GOT3 (cell line): ENCODE results near the gene HAND2.

Experiments used
- DNase-seq: peaks from one replicate; lab custom pipeline; 2025; ENCODE audit warnings: mixed read lengths; lab: John Stamatoyannopoulos, UW

HAND2 gene

DNA sequence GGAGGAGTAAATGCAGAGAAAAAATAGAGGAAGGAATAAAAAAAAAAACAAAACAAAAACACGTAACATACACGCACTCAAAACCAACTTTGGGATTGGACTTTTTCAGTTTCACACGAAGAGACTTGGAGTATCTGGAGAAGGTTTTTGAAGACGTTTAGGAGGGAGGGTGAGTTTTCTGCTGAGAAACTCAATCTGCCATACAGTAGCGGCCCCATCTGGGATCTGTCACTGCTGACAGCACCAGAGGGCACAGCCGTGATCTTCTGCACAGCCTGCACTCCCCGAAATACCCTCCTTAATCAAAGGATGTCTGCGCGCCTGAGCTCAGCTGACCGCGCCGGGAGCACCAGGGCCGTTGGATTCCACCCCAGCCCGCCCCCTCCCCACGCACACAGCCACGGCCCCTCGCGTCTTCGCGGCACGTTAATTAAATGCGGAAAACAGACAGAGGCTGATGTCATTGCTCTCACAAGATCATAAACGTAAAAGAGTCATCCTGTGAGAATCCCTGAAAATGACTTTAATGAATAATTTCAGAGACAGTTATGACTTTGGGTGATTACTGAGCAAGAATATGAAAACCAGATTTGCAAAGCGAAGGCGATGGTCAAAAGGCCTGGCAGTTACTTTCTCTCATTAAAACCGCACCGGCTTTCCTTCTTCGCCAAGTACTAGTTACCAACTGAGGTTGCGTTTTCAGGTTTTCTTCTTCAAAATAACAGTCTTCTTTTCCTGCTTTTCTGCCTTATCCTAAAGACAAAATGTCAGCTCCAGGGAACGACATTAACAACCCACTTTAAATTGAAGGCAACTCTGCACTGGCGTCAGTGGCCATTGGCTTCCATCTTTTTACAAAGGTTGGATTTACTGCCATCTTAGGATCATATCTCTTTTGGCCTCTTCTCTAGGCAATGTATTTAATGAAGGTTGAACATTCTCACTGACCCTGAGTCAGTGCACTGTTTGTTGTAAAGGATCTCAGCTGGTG is 10.6 kb downstream of the HAND2 start:
- no peak for DNase-seq

DNA sequence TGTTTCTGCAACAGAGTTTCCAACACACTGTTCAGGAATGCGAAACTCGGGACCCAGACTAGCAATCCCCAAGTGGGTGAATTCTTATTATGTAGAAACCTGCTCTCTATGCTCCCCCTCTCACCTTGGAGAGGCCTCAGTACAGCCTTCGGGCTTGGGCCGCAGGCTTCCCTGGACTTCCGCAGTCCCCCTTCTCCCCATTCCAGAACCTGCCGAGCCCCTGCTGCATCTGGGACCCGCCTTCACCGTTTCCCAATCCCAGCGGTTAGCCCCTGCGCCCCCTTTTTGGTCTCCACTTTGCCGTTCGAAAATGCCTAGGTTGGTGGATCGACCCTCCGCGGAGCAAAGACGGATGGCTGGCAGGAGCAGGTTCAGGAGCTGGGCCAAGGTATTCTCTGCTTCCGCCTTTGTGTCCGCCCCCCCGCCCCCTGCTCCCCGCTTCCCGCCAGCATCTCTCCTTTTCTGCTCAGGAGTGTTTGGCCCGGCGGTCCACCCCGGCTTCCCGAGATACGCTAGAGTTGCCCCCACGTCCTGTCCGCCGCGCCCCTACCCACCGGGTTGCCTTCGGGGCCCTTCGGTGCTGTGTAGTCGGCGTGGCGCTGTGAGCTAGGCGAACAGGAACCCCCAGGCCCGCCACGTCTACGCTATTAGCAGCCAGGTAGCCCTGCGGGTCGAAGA is 11.5 kb downstream of the HAND2 start:
- no peak for DNase-seq

DNA sequence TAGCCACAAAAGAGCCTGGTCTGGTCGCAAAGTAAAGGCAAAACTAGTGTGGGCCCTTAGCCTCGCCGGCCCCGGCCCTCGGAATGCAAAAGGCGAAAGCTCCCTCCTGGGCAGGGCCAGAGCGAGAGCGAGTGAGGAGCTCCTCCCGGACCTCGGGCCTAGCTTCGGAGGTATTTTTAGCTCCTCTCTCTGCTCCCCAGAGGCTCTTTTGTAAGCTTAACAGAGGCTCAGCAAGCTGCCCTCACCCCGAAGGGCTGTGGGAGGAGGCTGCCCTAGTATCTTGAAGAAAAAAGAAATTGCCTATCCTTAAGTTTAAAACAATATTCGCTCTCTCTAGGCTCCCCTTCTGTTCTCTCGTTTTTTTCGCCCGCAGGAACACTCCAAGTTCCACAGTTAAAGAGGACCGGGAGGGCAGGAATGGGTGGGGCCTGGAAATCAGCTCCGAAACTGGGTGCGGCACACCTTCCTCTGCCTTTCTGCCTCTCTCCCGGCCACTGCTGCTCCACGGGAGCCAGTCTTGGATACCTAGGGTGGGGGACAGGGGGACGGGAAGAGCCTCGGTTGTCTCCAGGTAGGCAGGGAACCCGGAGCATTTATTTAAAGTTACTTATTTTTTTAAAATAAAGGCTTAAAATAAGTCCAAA is 12.1 kb downstream of the HAND2 start:
- no peak for DNase-seq

DNA sequence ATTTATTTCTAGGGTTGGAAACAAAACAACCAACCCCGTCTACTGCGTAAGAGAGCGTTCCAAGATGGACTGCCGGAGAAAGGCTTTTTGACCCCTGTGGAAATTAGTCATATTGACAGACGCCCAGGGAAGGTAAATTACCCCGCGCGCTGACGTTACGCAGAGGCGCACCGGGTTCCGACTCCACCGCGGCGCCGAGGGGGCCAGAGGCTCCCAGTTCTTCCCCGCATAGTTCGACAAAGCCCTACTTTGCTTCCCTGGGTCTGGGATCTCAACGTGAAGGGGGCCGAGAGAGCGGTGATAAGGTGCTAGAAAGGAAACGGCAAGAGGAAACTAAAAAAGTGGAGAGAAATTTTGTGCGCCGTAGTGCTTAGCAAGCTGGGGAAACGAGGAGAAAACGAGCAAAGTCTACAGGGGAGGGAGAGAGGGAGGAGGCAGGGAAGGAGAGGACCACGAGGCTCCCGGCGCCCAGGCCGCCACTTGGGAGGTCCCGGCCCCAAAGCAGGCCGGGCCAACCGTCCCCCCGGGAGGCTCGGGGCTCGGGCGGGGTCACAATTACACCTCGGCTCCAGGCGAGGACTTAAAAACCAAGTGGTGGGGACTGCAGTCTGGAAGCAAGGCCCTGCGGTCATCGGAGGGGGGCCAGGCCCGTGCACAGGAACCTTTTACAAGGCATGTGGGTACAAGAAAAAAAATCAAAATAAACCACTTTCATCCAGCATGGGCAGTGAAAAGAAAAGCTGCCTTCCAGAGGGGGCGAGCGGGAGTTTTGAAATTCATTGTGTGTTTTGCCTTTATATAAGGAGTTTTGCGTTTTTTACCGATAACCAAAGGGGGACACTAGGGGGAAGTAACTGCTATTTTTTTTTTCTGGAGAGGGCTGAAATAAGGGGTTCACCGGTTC is 13.2 kb downstream of the HAND2 start:
- no peak for DNase-seq

DNA sequence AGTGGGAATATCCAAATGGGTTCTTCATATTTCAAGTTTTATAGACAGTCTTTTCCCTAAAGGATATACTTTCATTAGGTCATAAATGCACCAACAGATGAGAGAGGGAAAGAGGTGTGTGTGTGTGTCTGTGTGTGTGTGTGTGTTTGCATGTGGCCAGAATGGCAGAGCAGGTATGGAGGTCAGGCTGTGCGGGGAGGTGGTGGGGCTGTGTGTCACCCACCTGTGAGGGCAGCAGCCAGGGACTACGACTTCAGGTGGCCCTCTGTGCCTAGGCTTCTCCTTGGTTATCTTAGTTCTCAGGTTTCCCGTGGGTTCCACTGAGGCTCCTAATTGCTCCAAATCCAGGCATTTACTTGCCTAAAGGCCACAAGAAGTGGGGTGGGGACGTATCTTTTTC is 14.6 kb downstream of the HAND2 start:
- no peak for DNase-seq

DNA sequence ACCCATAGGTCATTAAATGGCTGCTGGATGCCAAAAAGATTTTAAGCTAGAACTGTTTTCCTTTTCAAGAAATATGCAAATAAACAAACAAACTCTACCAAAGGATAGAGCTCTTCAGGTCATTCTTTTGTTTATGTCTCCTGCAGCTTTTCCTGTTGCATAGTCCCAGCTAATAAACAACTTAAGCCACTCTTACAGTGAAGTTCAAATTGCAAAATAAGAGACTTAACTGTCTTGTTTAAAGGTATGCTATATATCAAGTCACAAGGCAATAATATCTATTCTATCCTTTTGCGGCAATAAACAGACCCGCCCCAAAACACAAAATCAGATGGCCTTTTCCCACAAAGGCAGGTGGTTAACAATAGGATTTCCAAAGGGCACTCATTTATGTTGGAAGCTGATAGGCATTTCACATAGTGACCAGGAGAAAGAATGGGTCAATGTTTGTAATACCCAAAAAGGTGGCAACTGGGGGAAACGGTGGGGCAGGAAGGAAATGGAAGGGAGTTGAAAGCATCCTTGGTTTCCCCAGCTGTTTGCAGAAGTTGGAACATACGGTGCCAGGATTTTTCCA is 15.3 kb downstream of the HAND2 start:
- no peak for DNase-seq

- no peak for DNase-seq
Measured at GRCh38 chr4:173513651-173514050, 16.4 kb downstream of the HAND2 start.

GRCh38 chr4:173511787-173512361 is 18.2 kb downstream of the HAND2 start:
- no peak for DNase-seq

DNA sequence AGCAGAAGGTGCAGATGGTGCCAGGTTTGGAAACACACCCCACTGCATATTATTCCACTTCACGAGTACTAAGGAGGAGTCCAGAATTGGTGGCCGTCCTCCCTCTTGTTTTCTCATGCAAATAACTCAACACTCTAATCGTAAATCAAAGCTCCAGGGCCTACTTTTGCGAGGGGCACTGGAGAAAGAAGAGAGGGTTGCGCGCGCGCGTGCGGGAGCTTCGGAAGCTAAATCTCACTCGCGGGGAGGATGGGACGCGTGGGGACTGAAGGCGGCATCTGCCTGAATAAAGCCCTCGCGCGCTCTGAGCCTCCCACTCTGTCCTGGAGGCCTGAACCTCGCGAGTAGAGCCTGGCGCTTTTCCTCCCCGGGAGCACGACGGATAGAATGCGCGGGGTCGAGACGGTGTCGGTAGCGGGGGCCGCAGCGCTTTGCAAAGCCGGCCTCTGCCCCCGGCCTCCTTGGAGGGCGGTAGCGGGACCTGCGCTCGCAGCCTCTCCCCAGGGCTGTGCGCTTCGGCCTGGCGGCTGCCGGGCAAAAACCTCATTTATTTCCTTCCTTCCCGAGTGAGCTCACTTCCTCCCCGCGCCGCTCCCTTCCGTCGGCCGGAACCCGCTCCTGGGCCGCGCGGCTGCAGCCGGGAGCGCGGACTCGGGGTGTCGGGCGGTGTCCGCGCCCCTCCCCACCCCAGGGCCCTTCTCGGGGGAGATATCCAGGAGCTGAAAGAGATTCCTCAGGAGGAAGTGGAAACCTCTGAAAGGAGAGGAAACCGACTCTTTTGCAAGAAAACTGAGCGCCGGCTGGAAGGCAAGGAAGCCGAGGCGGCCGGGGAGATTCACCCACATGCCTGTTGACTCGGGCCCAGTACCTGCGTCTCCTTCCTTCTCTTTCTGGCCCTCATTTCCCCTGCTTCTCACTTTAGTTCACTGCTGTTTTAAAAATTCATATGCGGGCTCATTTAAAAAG is 20.7 kb downstream of the HAND2 start:
- DNase-seq: no peak

DNA sequence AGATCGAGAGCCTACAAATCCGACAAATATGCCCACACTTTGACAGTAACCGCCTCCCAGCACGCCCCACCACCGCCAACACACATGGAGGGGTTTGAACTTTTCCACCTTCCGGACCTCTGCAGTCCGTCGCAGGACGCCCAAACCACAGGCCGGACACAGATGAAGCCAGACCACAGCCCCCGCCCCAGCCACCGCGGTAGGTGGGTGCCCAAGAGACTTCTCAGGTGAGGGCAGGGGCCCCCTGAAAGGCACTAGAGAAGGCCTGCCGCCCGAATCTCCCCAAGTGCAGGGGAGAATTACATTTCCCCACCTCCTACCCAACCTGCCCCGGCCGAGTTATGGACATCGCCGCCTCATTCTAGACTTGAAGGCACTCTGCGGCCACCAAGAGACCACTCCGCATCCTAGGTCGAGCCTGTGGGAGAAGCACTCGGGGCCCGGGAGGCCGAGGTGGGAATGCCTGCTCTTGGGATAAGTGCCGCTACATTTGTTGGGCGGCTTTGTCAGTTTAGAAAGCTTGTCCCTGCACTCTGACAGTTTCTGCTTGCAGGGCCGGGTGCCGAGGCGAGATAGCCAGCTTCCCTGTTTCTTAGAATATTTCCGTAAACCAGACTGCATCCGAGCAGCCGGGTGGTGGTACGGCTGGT is 21.5 kb downstream of the HAND2 start:
- no peak for DNase-seq

DNA sequence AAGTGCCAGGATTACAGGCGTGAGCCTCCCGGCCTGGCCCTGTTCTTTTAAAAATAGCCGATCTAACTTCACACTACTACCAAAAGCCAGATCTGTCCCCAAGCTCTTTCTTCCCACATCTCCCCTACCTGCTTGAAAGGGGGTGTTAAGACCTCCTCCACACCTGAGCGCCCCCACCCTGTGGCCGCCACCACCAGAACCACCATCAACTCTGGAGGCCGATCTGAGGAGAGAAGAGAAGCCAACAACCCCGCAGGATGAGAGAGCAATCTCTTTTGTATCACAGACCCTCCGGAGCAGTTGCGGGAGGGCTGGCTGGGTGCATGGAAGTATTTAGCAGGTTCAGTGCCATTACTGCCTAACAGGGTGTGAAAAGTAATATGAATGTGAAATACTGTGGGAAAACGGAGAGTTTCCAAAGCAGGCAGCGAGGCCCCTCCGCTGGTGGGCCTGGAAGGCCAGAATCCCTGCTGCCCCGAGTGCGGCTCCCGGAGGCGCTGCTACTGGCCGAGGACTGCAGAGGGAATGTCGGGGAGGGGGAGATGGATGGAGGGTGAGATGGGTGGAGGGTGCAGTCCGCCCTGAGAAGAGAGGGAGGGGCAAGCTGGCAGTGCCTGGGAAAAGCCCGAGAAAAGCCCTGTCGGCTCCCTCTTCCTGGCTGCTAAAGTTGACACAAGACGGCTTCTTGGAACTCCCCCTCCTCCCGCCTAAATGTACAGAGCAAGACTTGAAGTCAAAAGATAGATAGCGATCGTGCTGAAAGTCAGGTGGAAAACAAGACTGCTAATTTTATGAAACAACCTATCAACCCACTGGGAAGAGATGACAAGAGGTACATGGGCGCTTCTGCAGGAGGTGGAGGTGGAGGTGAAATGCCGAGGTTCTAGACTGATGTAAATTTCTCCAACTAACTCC is 22.3 kb downstream of the HAND2 start:
- no peak for DNase-seq

GRCh38 chr4:173506597-173507211 is 23.3 kb downstream of the HAND2 start:
- DNase-seq: no peak

DNA sequence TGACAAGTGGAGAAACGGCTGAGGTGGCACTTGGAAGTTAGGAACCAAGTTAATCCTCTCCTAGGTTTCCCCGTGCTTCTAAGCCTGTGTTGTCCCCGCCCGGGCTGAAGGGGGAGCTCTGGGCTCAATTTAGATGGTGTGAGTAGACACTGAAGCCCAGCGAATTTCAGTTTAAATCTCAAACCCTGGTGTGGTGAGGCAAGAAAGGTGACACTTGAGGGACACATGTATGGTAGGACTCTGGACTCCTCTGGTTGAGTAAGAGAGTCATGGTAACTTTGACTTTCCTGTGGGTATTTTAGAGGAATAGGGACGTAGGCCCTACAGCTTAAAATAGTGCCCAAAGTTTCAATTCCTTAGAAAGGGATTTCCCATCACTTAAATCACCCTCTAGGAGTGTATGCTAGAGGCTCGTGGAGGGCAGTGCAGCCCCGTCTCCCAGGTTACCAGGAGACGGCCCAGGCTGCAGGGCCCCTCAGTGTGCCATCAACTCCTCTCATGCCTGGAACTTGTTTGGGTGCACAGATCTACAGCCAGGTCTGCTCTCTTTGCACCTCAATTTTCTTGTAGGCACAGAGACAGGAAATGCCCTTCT is 24.0 kb downstream of the HAND2 start:
- no peak for DNase-seq

GRCh38 chr4:173504181-173504503 is 25.9 kb downstream of the HAND2 start:
- no peak for DNase-seq

GRCh38 chr4:173503330-173504180 is 26.5 kb downstream of the HAND2 start:
- no peak for DNase-seq

GRCh38 chr4:173502282-173502681 is 27.7 kb downstream of the HAND2 start:
- no peak for DNase-seq
